HTR-8/SVneo (cell line): ENCODE results near the gene ZNF263.
A peak's percentile ranks its signal among the peaks of the same experiment; 100 is the strongest.
"Not testable (repeated sequence)": the region's sequence is repeated elsewhere in the genome, so short reads cannot be mapped to it uniquely, and the experiment has no call there.

Experiments used
- DNase-seq: peaks from one replicate; pipeline ENCODE4 v3.0.0; 2011; ENCODE audit warnings: low spot score, mixed read lengths; ENCODE audit not compliant: insufficient read length
- FAIRE-seq: peaks from 2 replicates; lab custom pipeline; 2011; peaks lifted over from hg19 to GRCh38; lab: Jason Lieb, UNC

The ZNF263 gene

GRCh38 chr16:3264137-3265036 lies 18.9 kb upstream of the ZNF263 start:
- peak; percentile 91 for FAIRE-seq
- DNase-seq, result peak; percentile 99

- FAIRE-seq (no peak), DNase-seq (peak; percentile 36)
These were observed 16.3 kb upstream of the ZNF263 start for GRCh38 chr16:3266873-3267537.

- no peak for FAIRE-seq
These were observed 15.0 kb upstream of the ZNF263 start for GRCh38 chr16:3268294-3268693.

GRCh38 chr16:3270718-3271117 lies 12.6 kb upstream of the ZNF263 start:
- not testable (repeated sequence) for FAIRE-seq, DNase-seq

More at GRCh38 chr16:3268294-3268693, 15.0 kb upstream of the ZNF263 start:
- no peak for DNase-seq

GRCh38 chr16:3271281-3271680 lies 12.0 kb upstream of the ZNF263 start:
- not testable (repeated sequence) for FAIRE-seq, DNase-seq

- DNase-seq (no peak), FAIRE-seq (no peak)
These were observed 8.8 kb upstream of the ZNF263 start for GRCh38 chr16:3274490-3274889.

GRCh38 chr16:3274947-3275346 lies 8.3 kb upstream of the ZNF263 start:
- DNase-seq (no peak), FAIRE-seq (no peak)

GRCh38 chr16:3276679-3277078 lies 6.6 kb upstream of the ZNF263 start:
- FAIRE-seq (no peak), DNase-seq (no peak)

GRCh38 chr16:3281222-3281820 lies 2.0 kb upstream of the ZNF263 start:
- no peak for DNase-seq
- FAIRE-seq, result no peak

- DNase-seq (peak; percentile 78), FAIRE-seq (no peak)
These were observed 1.1 kb upstream of the ZNF263 start for GRCh38 chr16:3282103-3282729.

- no peak for DNase-seq
These were observed 504 bp downstream of the ZNF263 start for GRCh38 chr16:3283543-3284447.

GRCh38 chr16:3285131-3285530 lies 1.8 kb downstream of the ZNF263 start:
- FAIRE-seq, result no peak

More at GRCh38 chr16:3283543-3284447, 504 bp downstream of the ZNF263 start:
- FAIRE-seq, result no peak

GRCh38 chr16:3289998-3290673 lies 6.8 kb downstream of the ZNF263 start:
- DNase-seq (no peak), FAIRE-seq (no peak)

More at GRCh38 chr16:3285131-3285530, 1.8 kb downstream of the ZNF263 start:
- no peak for DNase-seq

GRCh38 chr16:3292604-3293003 lies 9.3 kb downstream of the ZNF263 start:
- DNase-seq, result no peak
- FAIRE-seq, result no peak

- no peak for FAIRE-seq
- no peak for DNase-seq
These were observed 11.9 kb downstream of the ZNF263 start for GRCh38 chr16:3295209-3295608.

GRCh38 chr16:3295783-3296182 lies 12.5 kb downstream of the ZNF263 start:
- DNase-seq (no peak), FAIRE-seq (no peak)

GRCh38 chr16:3304370-3304769 lies 21.1 kb downstream of the ZNF263 start:
- no peak for FAIRE-seq
- no peak for DNase-seq

- FAIRE-seq (peak; percentile 91), DNase-seq (peak; percentile 90)
These were observed 22.1 kb downstream of the ZNF263 start, which contains the start of the genes TIGD7 and ZNF75A for GRCh38 chr16:3305109-3306068. Gene TIGD7, minus strand, starts transcription at chr16:3305430. Its CDS starts 4,816 bp downstream, at chr16:3300614. Gene ZNF75A, plus strand, starts transcription at chr16:3305497. Its CDS starts 2,932 bp downstream, at chr16:3308429.
